Lower leg skin (tissue), 3 donors: ENCODE data around the gene MAST4.

ENCODE experiments used
- CTCF ChIP-seq, 3 donors: fragments of 450-650 bp; IDR thresholded peaks; one replicate each; pipeline ENCODE4 v1.5.1; 2016; ENCODE audit warnings: antibody characterized with exemption in 3 of 3, mild to moderate bottlenecking in 3 of 3, moderate library complexity in 2 of 3
- POLR2A ChIP-seq, 2 donors: fragments of 450-650 bp; IDR thresholded peaks; one replicate each; pipeline ENCODE4 v1.6.1; 2016 to 2017; ENCODE audit warnings: antibody characterized with exemption in 2 of 2, mild to moderate bottlenecking in 1 of 2, moderate library complexity in 1 of 2

- TF ChIP-seq POLR2A (IDR thresholded peaks at IDR 0.05) = no peak
- TF ChIP-seq CTCF (IDR thresholded peaks at IDR 0.05) = no peak
These were observed 37.6 kb downstream of the MAST4 start for GRCh38 chr5:66633754-66634153.
